ENCODE measurements around the gene MGST3. TPM values are rescaled to one million over a fixed set of nuclear protein-coding genes. Genes with fewer than 3 reads are reported as not detected.

Gene MGST3
- total and polyA plus RNA-seq, 2 of the 4 experiments (the other 2 are of a cell fraction): 159 to 213 TPM

- no peak for TF ChIP-seq MXI1 (IDR thresholded peaks at IDR 0.05; ENCODE audit: borderline replicate concordance, low read depth, low read length)
Measured at GRCh38 chr1:165686121-165686970, 55.3 kb downstream of the MGST3 start (continued).

GRCh38 chr1:165686971-165687433 lies 56.0 kb downstream of the MGST3 start:
- TF ChIP-seq CHD1 (IDR thresholded peaks at IDR 0.05; ENCODE audit: low read depth, low read length): no peak
- no peak for TF ChIP-seq POLR2A (IDR thresholded peaks at IDR 0.05; ENCODE audit: low read depth, low read length)
- TF ChIP-seq RCOR1 (IDR thresholded peaks at IDR 0.05; ENCODE audit: insufficient replicate concordance, low read length): no peak
- H2BK120ac ChIP-seq (ENCODE audit: low read depth, low read length): no peak overlapping the region
- H2AK5ac ChIP-seq (ENCODE audit: low read depth, low read length): no peak overlapping the region
- peaks cover 3% of the 10 kb centered on the region; the same call in 1 of the 2 replicates for H4K20me1 ChIP-seq (ENCODE audit: insufficient read depth, low read length)
- no peak overlapping the region for H4K8ac ChIP-seq (ENCODE audit: low read depth in 2 of 2, low read length in 2 of 2)
- H4K5ac ChIP-seq (ENCODE audit: low read depth, low read length): no peak overlapping the region
- ATAC-seq (ENCODE audit: low read depth) (no peak), DNase-seq (no peak)
- no peak overlapping the region for H2AFZ ChIP-seq (replicated peaks; ENCODE audit: low read length, poor library complexity)
- no peaks in the 10 kb centered on the region for H3K9me3 ChIP-seq (ENCODE audit: control insufficient read depth, insufficient read depth, low read length)
- no peak overlapping the region for H2BK5ac ChIP-seq (ENCODE audit: low read depth, low read length, poor library complexity, severe bottlenecking)
- H3K4me3 ChIP-seq (ENCODE audit: insufficient read depth, low read depth, low read length): no peak overlapping the region
- H3K79me1 ChIP-seq (ENCODE audit: low read depth in 1 of 2, low read length in 2 of 2): peaks cover 18 to 27% of the 10 kb centered on the region in 2 experiments
- H3K9ac ChIP-seq (ENCODE audit: low read depth, low read length): no peak overlapping the region
- dilution Hi-C loops (cut with HindIII; ENCODE audit: low sequenced_read_pairs, unreplicated experiment) (no loop called here), intact Hi-C loops (cut with micrococcal nuclease) (no loop called here), in situ Hi-C loops (cut with MboI; ENCODE audit: low sequenced_read_pairs) (no loop called here)
- no peak overlapping the region for H3K56ac ChIP-seq (ENCODE audit: extremely low read depth, insufficient read depth, low read length)
- H3K23ac ChIP-seq (ENCODE audit: low read depth, low read length): no peak overlapping the region
- H3K4me1 ChIP-seq (ENCODE audit: control insufficient read depth, insufficient read depth, low read length): peaks cover 2% of the 10 kb centered on the region; the same call in 1 of the 2 replicates
- no peak overlapping the region for H4K91ac ChIP-seq (ENCODE audit: insufficient read depth, low read depth, low read length)
- no peaks in the 10 kb centered on the region for H3K27me3 ChIP-seq (ENCODE audit: control insufficient read depth, insufficient read depth, low read length)
- H3K27ac ChIP-seq (ENCODE audit: insufficient read depth, low read length): no peak overlapping the region
- no CpG with 5 or more reads among the region's 2 CpGs for WGBS, 2 experiments (ENCODE audit: extremely low coverage in 2 of 2, insufficient read length in 1 of 2)
- BruUV-seq (replicated peaks): no TSS peak
- H3K14ac ChIP-seq (replicated peaks; ENCODE audit: low read depth, low read length): no peak overlapping the region
- H3K36me3 ChIP-seq (ENCODE audit: control insufficient read depth, insufficient read depth, low read length): peaks cover 16% of the 10 kb centered on the region
- H3K4me2 ChIP-seq (ENCODE audit: low read depth, low read length): no peak overlapping the region
- CTCF ChIA-PET: no interaction called here
- no peak overlapping the region for H3K4ac ChIP-seq (ENCODE audit: low read depth, low read length)
- H2AK9ac ChIP-seq (replicated peaks; ENCODE audit: low read depth, low read length, poor library complexity): no peak overlapping the region
- no peak overlapping the region for H2BK15ac ChIP-seq (ENCODE audit: low read depth, low read length)
- H2BK20ac ChIP-seq (ENCODE audit: low read depth, low read length): no peak overlapping the region
- peaks cover 2% of the 10 kb centered on the region; the same call in 1 of the 2 replicates for H3K9me1 ChIP-seq (ENCODE audit: insufficient read depth, low read length)
- H3K18ac ChIP-seq (ENCODE audit: low read depth, low read length): no peak overlapping the region
- POLR2A ChIA-PET (ENCODE audit: unreplicated experiment): no interaction called here
